Keratinocyte (primary cell): ENCODE data around the gene NUFIP2. TPM values are rescaled to one million over a fixed set of nuclear protein-coding genes. Genes with fewer than 3 reads are reported as not detected.

Source experiments
- DNase-seq: peaks from one replicate; pipeline ENCODE4 v3.0.0-alpha.2; 2011; ENCODE audit warnings: low read depth, missing footprints, low spot score
- FAIRE-seq: peaks from 2 replicates; lab custom pipeline; 2011; peaks lifted over from hg19 to GRCh38; lab: Jason Lieb, UNC
- H2AFZ ChIP-seq: 2 replicates; pipeline ENCODE4 v1.6.0; 2012; ENCODE audit warnings: low read length, control low read depth, inconsistent platforms; ENCODE audit not compliant: control insufficient read depth
- H3K27ac ChIP-seq: 2 replicates; pipeline ENCODE4 v1.5.1; 2011; ENCODE audit warnings: low read length; ENCODE audit not compliant: control insufficient read depth, insufficient read depth
- H3K27me3 ChIP-seq: 3 replicates; pipeline ENCODE4 v1.6.0; 2011; ENCODE audit warnings: low read length; ENCODE audit not compliant: control insufficient read depth, insufficient read depth; ENCODE audit errors: extremely low read depth
- H3K36me3 ChIP-seq, 2 experiments: 2 replicates in 1 of 2; 3 replicates in 1 of 2; pipeline ENCODE4 v1.5.1; 2011; ENCODE audit warnings: low read length in 2 of 2, mild to moderate bottlenecking in 1 of 2; ENCODE audit not compliant: control insufficient read depth in 2 of 2, insufficient read depth in 2 of 2; ENCODE audit errors: extremely low read depth in 1 of 2
- H3K4me1 ChIP-seq: 3 replicates; pipeline ENCODE4 v1.5.1; 2011; ENCODE audit warnings: low read length; ENCODE audit not compliant: control insufficient read depth, insufficient read depth; ENCODE audit errors: extremely low read depth
- H3K4me2 ChIP-seq: 3 replicates; pipeline ENCODE4 v1.6.0; 2011; ENCODE audit warnings: low read depth, low read length; ENCODE audit not compliant: control insufficient read depth, insufficient read depth; ENCODE audit errors: extremely low read depth
- H3K4me3 ChIP-seq, 3 experiments: fragments of 200-600 bp in 1 of 3; sonication (generic) in 1 of 3; 2 replicates in 2 of 3; 3 replicates in 1 of 3; pipeline ENCODE4 v1.5.1; 2011 to 2016; ENCODE audit warnings: low read length in 3 of 3, mild to moderate bottlenecking in 3 of 3, control low read depth in 2 of 3, inconsistent platforms in 1 of 3, low read depth in 1 of 3, mixed read lengths in 1 of 3, mixed run types in 1 of 3, moderate library complexity in 1 of 3; ENCODE audit not compliant: control insufficient read depth in 2 of 3, insufficient read depth in 2 of 3; ENCODE audit errors: extremely low read depth in 1 of 3
- H3K79me2 ChIP-seq: 2 replicates; pipeline ENCODE4 v1.6.0; 2012; ENCODE audit warnings: low read length; ENCODE audit not compliant: control insufficient read depth, insufficient read depth
- H3K9ac ChIP-seq: 3 replicates; pipeline ENCODE4 v1.6.0; 2011; ENCODE audit warnings: low read length; ENCODE audit not compliant: control insufficient read depth, insufficient read depth; ENCODE audit errors: extremely low read depth
- H3K9me1 ChIP-seq: 3 replicates; pipeline ENCODE4 v1.6.0; 2011; ENCODE audit warnings: low read length; ENCODE audit not compliant: control insufficient read depth, insufficient read depth; ENCODE audit errors: extremely low read depth
- H3K9me3 ChIP-seq: 2 replicates; pipeline ENCODE4 v1.5.1; 2012; ENCODE audit warnings: low read depth, low read length; ENCODE audit not compliant: control insufficient read depth
- H4K20me1 ChIP-seq: 3 replicates; pipeline ENCODE4 v1.6.0; 2011; ENCODE audit warnings: low read length; ENCODE audit not compliant: control insufficient read depth, insufficient read depth; ENCODE audit errors: extremely low read depth
- EZH2 ChIP-seq: IDR thresholded peaks from one replicate; pipeline ENCODE4 v1.6.1; 2012; ENCODE audit warnings: inconsistent platforms, mild to moderate bottlenecking, low read length, moderate library complexity
- dilution Hi-C: fragments of 300-500 bp; cut with MboI; formaldehyde crosslinking; loops from one replicate; pipeline ENCODE4 v1.7.0; 2020; ENCODE audit warnings: low sequenced_read_pairs; ENCODE audit not compliant: extremely low pct_ligation_motif_present
- polyA plus RNA-seq, 5 experiments: library from polyadenylated mRNA; depleted of rRNA in 3 of 5; stranded (reverse) in 3 of 5; stranded (forward) in 1 of 5; unstranded in 1 of 5; fragments of >200 nt; gene quantifications; 1 replicate in 1 of 5; 2 replicates in 3 of 5; 3 replicates in 1 of 5; pipeline versions ENCODE4 v1.2.1 to v1.2.3, GENCODE V29; 2011 to 2012; ENCODE audit warnings: missing spikeins in 2 of 5, low read depth in 1 of 5, low replicate concordance in 1 of 5
- TF ChIP-seq, protein P1 (sequence below), 3 experiments: IDR thresholded peaks in 1 of 3; conservative IDR thresholded peaks in 1 of 3; optimal IDR thresholded peaks in 1 of 3; 2 replicates in 2 of 3; 3 replicates in 1 of 3; pipeline versions ENCODE3 to v1.5.1; 2011; ENCODE audit warnings: low read length in 3 of 3, mild to moderate bottlenecking in 3 of 3, moderate library complexity in 2 of 3, control low read depth in 1 of 3, inconsistent platforms in 1 of 3; ENCODE audit not compliant: insufficient read depth in 2 of 3; ENCODE audit errors: extremely low read depth in 1 of 3

The NUFIP2 gene
- polyA plus RNA-seq, 1 donor (not counting 4 experiments of a cell fraction or from before 2014, with no cell fraction given) = 22.0 TPM

DNA sequence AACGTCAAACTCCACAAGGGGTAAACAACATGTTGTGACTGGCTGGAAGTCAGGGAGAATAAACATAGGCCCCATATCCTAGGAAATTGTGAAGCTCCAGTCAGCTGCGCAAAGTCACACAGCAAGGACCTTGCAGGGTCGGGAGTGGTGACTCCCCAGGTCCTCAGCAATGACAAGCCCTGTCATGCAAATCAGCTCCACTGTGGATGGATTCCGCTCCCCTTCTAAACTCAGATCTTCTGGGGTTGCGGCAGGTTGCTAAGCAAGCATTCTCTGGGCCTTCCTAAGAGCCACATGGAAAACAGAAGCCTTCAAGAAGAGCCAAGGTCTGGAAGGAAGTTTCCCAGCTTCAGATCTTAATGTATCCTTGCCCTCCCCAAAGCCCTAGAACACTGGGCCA is 84.9 kb downstream of the NUFIP2 start:
- Histone ChIP-seq H3K27me3 (no peaks in the 10 kb centered on the region), H3K9ac (no peak overlapping the region), H3K4me1 (peaks cover 14% of the 10 kb centered on the region), H3K9me3 (no peaks in the 10 kb centered on the region), H2AFZ (no peak overlapping the region), H4K20me1 (no peaks in the 10 kb centered on the region), H3K79me2 (no peaks in the 10 kb centered on the region), H3K4me3 (no peak overlapping the region), H3K9me1 (no peaks in the 10 kb centered on the region), H3K4me2 (no peak overlapping the region), H3K27ac (no peak overlapping the region), H3K36me3 (no peaks in the 10 kb centered on the region)
- no peak for TF ChIP-seq EZH2
- TF ChIP-seq, protein P1, sequence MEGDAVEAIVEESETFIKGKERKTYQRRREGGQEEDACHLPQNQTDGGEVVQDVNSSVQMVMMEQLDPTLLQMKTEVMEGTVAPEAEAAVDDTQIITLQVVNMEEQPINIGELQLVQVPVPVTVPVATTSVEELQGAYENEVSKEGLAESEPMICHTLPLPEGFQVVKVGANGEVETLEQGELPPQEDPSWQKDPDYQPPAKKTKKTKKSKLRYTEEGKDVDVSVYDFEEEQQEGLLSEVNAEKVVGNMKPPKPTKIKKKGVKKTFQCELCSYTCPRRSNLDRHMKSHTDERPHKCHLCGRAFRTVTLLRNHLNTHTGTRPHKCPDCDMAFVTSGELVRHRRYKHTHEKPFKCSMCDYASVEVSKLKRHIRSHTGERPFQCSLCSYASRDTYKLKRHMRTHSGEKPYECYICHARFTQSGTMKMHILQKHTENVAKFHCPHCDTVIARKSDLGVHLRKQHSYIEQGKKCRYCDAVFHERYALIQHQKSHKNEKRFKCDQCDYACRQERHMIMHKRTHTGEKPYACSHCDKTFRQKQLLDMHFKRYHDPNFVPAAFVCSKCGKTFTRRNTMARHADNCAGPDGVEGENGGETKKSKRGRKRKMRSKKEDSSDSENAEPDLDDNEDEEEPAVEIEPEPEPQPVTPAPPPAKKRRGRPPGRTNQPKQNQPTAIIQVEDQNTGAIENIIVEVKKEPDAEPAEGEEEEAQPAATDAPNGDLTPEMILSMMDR (optimal IDR thresholded peaks at IDR 0.05 in 1 of 3, IDR thresholded peaks at IDR 0.05 in 1 of 3, conservative IDR thresholded peaks at IDR 0.05 in 1 of 3; ENCODE audit: extremely low read depth in 1 of 3, insufficient read depth in 2 of 3, low read length in 3 of 3) = no peak
- dilution Hi-C loops = no loop called here
- FAIRE-seq = no peak
- no peak for DNase-seq

DNA sequence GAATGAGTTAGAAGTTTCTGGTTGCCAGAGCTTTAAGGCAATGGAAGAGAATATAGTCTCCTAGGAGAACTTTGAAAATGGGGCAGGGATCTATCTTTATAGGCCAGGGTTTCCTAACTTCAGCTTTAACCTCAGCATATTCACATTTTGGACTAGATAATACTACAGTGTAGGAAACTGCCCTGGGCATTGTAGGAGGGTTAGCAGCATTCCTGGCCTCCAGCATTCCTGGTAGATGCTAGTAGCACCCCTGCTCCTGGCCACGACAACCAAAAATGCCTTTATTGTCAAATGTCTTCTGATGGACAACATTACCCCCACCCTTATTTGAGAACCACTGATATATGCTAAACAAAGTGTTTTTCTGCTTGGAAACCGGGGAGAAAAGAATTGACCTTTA is 86.0 kb downstream of the NUFIP2 start:
- Histone ChIP-seq H2AFZ (no peak overlapping the region), H3K9me3 (no peaks in the 10 kb centered on the region), H3K4me2 (no peak overlapping the region), H3K9ac (no peak overlapping the region), H3K79me2 (no peaks in the 10 kb centered on the region), H3K4me3 (no peak overlapping the region), H3K4me1 (peaks cover 10% of the 10 kb centered on the region), H3K27ac (no peak overlapping the region), H3K27me3 (no peaks in the 10 kb centered on the region), H3K9me1 (no peaks in the 10 kb centered on the region), H3K36me3 (no peaks in the 10 kb centered on the region), H4K20me1 (no peaks in the 10 kb centered on the region)
- TF ChIP-seq EZH2 = no peak
- TF ChIP-seq, protein P1 (optimal IDR thresholded peaks at IDR 0.05 in 1 of 3, IDR thresholded peaks at IDR 0.05 in 1 of 3, conservative IDR thresholded peaks at IDR 0.05 in 1 of 3; ENCODE audit: extremely low read depth in 1 of 3, insufficient read depth in 2 of 3, low read length in 3 of 3) = no peak
- DNase-seq (no peak), FAIRE-seq (no peak)
- dilution Hi-C loops = no loop called here

Other genes starting within 250 kb of the NUFIP2 start
- gene MYO18A, start 113.8 kb downstream of the NUFIP2 start, polyA plus RNA-seq = 18.4 to 26.6 TPM (median 20.0 TPM) in 3 replicates
- gene CRYBA1, start 47.3 kb downstream of the NUFIP2 start, polyA plus RNA-seq = not detected in 3 replicates
- 17.8 to 26.7 TPM (median 19.4 TPM) in 3 replicates for gene TAOK1, start 96.2 kb upstream of the NUFIP2 start, polyA plus RNA-seq